Breast epithelium (tissue), 3 donors: Measurements from ENCODE around the gene DNASE1.

Source experiments
- CTCF ChIP-seq, 3 donors: fragments of 450-650 bp; IDR thresholded peaks; one replicate each; pipeline ENCODE4 v1.5.1; 2016 to 2017; ENCODE audit warnings: antibody characterized with exemption in 3 of 3, mild to moderate bottlenecking in 3 of 3, moderate library complexity in 3 of 3
- POLR2A ChIP-seq: fragments of 450-650 bp; IDR thresholded peaks from one replicate; pipeline ENCODE4 v1.6.1; 2016; ENCODE audit warnings: antibody characterized with exemption, mild to moderate bottlenecking, moderate library complexity
- POLR2AphosphoS5 ChIP-seq, 3 donors: sonication (generic); formaldehyde crosslinking; IDR thresholded peaks; one replicate each; pipeline ENCODE4 v1.6.1; 2017; ENCODE audit warnings: antibody characterized with exemption in 3 of 3

DNA sequence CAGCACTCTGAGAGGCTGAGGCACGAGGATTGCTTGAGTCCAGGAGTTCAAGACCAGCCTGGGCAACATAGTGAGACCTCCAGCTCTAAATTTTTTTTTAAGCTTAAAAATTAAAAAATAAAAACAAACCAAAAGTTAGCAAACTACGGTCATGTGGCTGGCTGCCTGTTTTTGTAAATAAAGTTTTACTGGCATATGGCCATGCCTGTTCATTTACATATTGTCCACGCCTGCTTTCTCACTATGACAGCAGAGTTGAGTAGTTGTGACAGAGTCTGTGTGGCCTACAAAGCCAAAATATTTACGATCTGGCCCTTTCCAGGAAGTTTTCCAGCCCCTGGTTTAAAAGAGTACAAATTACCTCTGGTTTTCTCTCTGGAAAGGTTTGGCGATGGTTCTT, 46.4 kb upstream of the DNASE1 start:
- TF ChIP-seq CTCF (IDR thresholded peaks at IDR 0.05) (no peak), POLR2A (no peak), POLR2AphosphoS5 (IDR thresholded peaks at IDR 0.05) (no peak)
